Measurements from ENCODE around the gene USP25. TPM values are rescaled to one million over a fixed set of nuclear protein-coding genes. Genes with fewer than 3 reads are reported as not detected.
A peak's percentile ranks its signal among the peaks of the same experiment; 100 is the strongest.
"Not testable (repeated sequence)": the region's sequence is repeated elsewhere in the genome, so short reads cannot be mapped to it uniquely, and the experiment has no call there.

Gene USP25
- total RNA-seq, 1 donor from 2014 or later: 71.8 TPM

DNA sequence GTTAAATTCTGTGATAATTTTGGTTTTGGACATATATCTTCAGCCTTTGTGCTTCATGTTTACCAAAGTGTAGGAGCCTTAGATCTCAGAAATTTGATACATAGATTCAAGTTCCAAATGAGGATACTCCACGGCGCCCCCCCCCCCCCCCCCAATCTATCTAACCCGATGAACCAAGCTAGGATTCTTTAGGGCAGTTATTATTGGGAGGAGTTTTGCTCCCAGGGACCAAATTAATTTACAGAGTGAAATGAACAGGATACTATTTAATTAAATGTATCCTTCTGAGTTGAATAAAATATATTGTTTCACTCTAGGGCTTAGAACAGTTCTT is 3.2 kb downstream of the USP25 start:
- DNase-seq: no peak

- DNase-seq: peak; percentile 31
These were observed 5.6 kb downstream of the USP25 start for GRCh38 chr21:15735409-15735808.

DNA sequence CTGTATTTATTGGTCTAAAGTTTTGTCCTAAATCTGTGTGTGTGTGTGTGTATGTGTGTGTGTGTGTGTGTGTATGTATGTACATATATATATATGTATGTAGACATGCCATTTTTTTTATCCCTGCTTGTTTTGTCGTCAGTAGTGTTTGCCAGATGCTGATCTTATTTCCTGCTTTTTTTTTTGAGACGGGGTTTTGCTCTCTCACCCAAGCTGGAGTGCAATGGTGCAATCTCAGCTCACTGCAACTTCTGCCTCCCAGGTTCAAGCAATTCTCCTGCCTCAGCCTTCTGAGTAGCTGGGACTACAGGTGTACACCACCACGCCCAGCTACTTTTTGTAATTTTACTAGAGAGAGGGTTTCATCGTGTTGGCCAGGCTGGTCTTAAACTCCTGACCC is 6.1 kb downstream of the USP25 start:
- DNase-seq: peak; percentile 58

DNA sequence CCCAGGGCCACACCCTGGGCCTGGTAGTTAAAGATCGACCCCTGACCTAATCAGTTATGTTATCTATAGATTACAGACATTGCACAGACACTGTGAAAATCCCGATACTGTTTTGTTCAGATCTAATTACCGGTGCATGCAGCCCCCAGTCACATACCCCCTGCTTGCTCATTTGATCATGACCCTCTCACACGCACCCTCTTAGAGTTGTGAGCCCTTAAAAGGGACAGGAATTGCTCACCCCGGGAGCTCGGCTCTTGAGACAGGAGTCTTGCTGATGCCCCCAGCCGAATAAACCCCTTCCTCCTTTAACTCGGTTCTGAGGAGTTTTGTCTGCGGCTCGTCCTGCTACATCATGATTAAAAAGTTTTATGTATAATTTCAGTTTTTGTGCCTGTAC is 9.0 kb downstream of the USP25 start:
- not testable (repeated sequence) for DNase-seq

DNA sequence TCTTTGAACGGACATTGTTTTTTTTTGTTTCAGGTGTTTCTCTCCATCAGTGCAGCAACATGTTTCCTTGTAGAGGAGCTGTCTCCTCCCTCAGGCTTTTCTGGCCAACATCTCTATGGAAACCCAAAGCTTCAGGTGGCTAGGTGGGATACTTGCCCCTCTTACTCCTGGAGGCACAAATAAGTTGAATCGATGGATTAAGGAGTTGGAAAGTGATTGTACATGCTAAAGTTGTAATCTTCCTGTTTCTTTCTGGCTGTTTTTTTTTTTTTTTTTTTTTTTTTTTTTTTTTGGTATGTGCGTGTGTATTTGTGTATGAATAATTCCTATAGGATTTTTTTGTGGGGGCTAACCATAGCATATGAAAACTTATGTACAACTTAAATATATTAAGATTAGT is 10.6 kb downstream of the USP25 start:
- DNase-seq: no peak

DNA sequence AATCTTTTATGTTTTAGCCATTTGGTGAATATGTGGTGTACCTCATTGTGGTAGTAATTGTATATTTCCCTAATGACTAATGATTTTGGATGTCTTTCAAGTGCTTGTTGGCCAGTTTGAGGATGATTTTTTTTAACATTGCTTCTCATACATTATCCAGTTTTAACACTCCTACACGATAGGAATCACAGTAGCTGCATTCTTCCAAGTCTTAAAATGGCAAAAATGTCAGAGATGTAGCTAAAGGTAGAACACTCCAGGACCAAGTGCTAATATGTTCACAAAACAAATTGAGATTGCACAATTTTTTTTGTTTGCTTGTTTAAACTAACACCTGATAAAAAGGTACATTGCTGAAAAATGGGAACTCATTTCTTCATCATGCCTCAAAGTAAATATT is 11.7 kb downstream of the USP25 start:
- DNase-seq: no peak

DNA sequence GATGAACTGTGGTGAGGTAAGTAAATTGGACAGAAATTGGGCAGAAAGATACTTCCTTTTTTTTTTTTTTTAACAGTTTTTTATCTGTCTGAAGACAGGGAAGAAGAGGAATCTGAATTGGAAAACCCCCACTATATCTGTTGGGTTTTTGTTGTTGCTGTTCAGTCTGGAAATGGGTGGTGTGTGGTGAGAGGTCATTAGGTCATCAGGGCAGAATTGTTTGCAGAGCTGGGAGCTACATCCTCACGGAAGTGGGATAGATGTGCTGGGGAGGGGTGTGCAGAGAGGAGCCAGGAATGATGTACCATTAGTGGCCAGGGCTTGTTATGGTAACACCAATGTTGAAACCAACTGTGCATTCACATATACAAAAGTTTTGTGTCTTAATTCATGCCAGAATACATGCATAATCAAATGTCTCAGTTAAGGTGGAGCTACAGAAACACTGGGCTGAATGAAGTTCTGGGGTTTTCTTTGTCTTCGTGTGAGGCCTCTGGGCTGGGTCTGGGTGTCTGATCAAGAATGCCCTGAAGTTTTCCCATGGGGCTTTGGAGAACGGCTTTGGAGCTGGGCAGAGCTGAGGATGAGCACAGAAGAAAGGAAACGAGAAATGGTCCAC is 12.4 kb downstream of the USP25 start:
- DNase-seq: peak; percentile 68

DNA sequence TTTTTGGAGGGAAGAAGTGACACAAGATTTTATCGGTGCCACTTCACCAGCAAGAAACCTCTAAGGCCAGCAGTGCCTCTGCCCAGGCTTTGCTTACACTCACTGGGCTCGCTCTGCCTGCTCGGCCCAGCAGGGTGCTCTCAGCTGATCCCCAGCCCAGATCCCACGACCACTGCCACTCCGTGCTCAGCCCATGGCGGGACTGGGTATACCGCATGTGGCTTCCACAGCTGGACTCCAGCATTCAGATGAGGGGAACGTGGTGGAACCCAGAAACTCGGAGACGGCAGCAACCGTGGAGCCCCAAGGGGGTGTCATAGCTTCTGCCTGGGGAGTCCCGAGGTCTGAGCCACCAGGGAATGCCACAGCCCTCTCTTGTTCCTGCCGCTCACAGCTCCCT is 12.9 kb downstream of the USP25 start:
- no peak for DNase-seq

GRCh38 chr21:15743593-15743992 is 13.8 kb downstream of the USP25 start:
- no peak for DNase-seq

- DNase-seq: no peak
These were observed 15.1 kb downstream of the USP25 start for GRCh38 chr21:15744926-15745325.

GRCh38 chr21:15748586-15748985 is 18.8 kb downstream of the USP25 start:
- DNase-seq: no peak

DNA sequence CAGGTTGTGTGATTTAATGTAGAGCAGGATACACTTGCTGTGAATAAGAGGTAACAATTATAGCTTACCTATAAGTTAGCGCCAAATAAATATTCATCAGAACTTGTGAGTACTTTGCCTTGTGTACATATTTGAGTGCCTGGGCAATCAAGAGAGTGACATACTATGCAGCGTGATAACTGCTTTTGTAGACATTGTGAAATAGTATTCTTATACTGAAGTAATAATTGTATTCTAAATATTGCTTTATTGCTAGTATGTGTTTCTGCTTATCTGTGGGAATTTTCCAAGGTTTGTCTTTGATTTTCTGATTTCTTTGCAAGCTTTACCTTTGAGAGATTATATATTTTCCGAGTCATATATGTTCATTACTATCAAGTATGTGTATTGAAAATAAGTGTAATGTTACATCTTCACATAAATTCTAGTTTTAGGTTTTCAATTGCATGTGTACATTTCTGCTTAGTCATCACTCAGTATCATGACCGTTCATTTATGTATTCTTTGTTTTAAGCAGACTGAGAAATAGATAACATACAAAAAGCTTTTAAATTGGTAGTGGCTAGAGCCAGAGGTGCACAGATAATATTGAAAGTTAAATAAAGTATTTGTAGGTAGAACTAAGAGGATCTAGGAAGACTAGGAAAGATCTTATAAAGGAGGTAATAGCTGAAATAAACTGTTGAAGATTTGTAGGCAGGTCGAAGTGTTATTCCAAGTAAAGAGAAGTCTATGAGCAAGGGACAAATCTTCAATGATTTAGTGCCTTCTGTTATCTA is 19.5 kb downstream of the USP25 start:
- DNase-seq: no peak

- no peak for DNase-seq
These were observed 20.0 kb downstream of the USP25 start for GRCh38 chr21:15749861-15750159.

- no peak for DNase-seq
These were observed 21.3 kb downstream of the USP25 start for GRCh38 chr21:15751037-15751436.

DNA sequence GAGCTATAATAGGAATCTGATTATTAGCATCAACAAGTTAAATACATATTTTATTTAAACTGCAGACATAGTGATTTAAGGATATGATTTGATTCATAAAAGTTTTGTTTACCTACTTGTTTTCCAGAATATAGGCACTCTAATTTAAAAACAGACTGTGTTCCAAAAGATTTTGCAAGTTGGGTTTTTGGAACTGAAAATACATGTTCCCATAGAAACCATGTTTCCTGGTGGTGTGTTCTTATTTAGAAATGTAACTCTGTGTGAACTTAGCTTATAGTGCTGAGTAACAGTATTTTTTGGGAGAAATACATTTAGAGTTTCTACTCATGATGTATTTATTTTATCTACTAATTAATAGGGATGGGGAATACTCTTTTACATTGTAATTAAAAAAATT is 21.8 kb downstream of the USP25 start:
- DNase-seq: no peak

DNA sequence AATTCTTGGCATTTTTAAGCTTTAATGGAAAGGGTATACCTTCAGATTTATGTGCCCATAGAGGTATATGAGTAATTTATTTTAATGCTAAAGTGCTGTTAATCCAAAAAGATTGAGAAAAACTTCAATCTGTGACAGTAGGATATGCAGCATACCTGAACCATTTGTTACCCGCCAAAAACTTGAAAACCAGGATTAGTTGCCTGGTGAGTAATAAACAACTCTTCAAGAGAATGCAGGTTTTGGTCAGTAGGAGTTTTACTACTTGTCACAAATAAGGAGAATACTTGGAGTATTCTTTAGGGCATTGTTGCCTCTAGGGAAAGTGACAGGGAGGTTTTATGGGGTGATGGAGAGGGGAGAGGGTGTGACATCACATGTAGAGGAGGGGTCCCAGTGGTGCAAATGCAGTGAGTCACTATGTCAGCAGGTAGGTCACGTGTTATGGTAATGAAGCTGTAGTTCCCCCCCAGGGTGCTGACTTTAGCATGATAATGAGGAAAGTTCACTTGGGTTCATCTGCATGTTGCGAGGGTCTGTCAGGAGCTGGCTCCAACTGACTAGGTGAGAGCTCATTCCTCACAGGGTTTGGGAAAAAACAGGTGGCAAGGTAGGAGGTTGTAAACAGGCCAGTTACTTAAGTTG is 23.1 kb downstream of the USP25 start:
- no peak for DNase-seq

- no peak for DNase-seq
These were observed 24.0 kb downstream of the USP25 start for GRCh38 chr21:15753741-15754140.

DNA sequence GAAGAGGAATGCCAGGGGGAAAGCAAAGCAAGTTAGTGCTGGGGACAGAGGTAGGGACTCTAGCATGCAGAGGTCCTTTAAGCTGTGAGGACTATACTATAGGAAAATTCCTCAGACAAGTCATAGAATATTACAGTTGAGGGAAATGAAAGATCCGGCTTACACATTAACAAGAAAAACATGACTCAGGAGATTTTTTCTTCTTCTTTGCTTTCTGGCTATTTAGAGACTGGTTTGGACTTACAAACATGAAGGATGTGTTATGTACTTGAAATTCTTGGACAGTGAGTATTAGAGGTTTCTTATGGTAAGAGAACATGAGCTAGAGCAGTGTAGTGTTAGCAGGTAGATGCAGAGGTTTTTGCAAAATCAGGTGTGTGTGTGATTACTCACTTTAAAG is 24.9 kb downstream of the USP25 start:
- no peak for DNase-seq

DNA sequence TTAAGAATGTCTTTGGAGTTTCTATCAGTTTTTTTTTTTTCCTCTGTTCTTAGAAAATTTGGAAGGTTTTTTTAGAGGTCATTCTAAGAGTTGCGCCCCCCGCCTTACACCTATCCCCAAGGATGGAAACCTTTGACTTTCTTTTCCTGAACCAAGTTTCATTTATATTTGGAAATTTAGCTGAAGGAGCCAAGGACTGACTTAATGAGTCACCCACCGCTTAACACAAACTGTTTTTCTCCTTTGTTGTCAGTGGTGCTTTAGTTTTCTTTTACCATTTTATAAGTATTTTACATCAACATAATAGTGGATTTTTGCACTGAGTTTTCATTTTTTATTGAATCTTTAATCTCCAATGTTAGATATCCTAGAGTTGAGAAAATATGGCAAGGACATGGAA is 25.3 kb downstream of the USP25 start:
- DNase-seq: no peak

DNA sequence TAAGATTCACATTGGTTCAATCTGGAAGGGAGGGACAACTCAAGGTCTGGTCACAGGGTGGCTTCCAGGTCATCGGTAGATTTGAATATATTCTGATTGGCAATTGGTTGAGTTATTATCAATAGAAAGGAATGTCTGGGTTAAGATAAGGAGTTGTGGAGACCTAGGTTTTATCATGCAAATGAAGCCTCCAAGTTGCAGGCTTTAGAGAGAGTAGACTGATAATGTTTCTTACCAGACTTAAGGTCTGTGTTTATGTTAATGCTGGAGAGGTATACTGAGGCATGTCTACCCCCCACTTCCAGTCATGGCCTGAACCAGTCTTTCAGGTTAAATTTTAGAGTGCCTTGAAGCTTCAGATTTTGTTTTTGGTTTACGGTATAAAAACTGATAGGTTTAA is 29.7 kb downstream of the USP25 start:
- DNase-seq: no peak

DNA sequence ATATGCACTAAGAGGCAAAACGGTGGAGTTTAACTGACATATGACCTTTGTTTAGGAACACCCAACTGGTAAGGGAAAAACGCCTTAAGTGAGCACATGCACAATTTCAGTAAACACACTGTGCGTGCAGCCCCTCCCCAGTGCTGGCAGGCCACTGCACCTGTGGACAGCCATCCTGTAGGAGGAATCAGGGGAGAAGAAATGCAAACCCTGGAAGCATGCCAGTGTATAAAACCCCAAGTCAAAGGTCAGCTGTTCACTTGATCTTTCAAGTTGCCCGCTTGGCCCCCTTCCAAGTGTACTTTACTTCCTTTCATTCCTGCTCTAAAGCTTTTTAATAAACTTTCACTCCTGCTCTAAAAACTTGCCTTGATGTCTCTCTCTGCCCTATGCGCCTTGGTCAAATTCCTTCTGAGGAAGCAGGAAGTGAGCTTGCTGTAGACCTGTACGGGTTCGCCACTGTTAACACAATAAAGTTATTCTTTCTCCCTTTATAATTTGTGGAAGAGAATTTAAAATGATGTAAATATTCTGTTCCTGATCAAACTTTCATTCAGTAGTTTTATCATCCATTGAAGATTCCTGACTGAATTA is 31.8 kb downstream of the USP25 start:
- no peak for DNase-seq

DNA sequence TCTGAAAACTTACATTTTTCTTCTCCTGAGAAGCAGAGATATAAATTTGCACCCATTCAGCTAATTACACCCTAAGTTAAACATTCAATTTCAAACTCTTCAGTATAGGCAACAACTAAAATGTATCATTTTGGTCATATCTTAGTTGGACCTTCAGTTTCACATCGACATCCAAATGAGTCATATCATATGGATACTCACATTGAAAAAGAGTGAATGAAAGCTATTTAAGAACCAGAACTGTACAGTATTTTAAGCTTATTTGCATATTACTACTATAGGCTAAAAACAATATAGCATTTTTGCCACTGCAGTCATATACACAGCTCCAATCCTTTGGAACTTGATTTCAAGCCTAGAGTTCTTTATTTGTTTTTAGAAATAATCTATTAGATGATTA is 33.6 kb downstream of the USP25 start:
- no peak for DNase-seq

DNA sequence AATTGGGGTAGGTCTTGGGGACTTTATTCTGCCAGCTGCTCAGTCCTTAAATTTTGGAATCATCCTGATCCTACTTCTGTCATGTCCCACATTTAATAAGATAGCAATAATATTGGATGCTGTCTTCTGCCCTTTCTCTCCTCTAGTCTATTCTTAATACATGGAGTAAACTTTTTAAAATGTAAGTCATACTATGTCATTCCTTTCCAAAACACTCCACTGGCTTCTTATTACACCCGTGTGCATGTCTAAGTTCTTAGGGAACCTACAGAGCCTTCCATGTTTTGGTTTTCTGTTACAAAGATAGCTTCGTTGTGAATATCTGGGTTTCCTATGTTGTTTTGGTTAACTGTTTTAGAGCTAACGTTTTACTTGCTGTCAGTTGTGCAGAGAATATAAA is 35.1 kb downstream of the USP25 start:
- no peak for DNase-seq

GRCh38 chr21:15766952-15767603 is 37.3 kb downstream of the USP25 start:
- DNase-seq: no peak
